ENCODE measurements around the gene LY6G5C.
"Not testable (repeated sequence)": the region's sequence is repeated elsewhere in the genome, so short reads cannot be mapped to it uniquely, and the experiment has no call there.

The LY6G5C gene

GRCh38 chr6:31715022-31715958 lies 34.4 kb upstream of the LY6G5C start, which contains the start of gene LY6G6D:
Gene LY6G6D, plus strand, starts transcription at chr6:31715348. Its CDS starts 8 bp downstream, at chr6:31715356.
- DNase-seq = no peak

- DNase-seq = no peak
Observed at GRCh38 chr6:31713991-31714684, 33.3 kb upstream of the LY6G5C start.

GRCh38 chr6:31713465-31713864 lies 32.6 kb upstream of the LY6G5C start:
- DNase-seq = no peak

GRCh38 chr6:31712296-31712695 lies 31.4 kb upstream of the LY6G5C start:
- DNase-seq = no peak

- no peak for DNase-seq
Observed at GRCh38 chr6:31711233-31711632, 30.4 kb upstream of the LY6G5C start.

GRCh38 chr6:31710523-31711219 lies 29.8 kb upstream of the LY6G5C start:
- DNase-seq = no peak

- not testable (repeated sequence) for DNase-seq
Observed at GRCh38 chr6:31709157-31709556, 28.3 kb upstream of the LY6G5C start.

- DNase-seq = no peak
Observed at GRCh38 chr6:31708224-31708623, 27.4 kb upstream of the LY6G5C start.

- DNase-seq = no peak
Observed at GRCh38 chr6:31707701-31708100, 26.8 kb upstream of the LY6G5C start.

- DNase-seq = no peak
Observed at GRCh38 chr6:31706599-31706998, 25.7 kb upstream of the LY6G5C start, which contains the start of gene LY6G6F. Gene LY6G6F, plus strand, starts transcription at chr6:31706866. Its CDS starts 41 bp downstream, at chr6:31706907.

GRCh38 chr6:31705931-31706330 lies 25.1 kb upstream of the LY6G5C start:
- DNase-seq = no peak

GRCh38 chr6:31702819-31703716 lies 22.2 kb upstream of the LY6G5C start, which contains the start of gene ABHD16A:
Gene ABHD16A, minus strand, starts transcription at chr6:31703324. Its CDS starts 43 bp downstream, at chr6:31703281.
- peak; percentile 73 to 99 (median 96) for DNase-seq

GRCh38 chr6:31702405-31702818 lies 21.5 kb upstream of the LY6G5C start:
- DNase-seq = peak in 1 of 56 donors; percentile 62

GRCh38 chr6:31701666-31702404 lies 21.0 kb upstream of the LY6G5C start:
- no peak for DNase-seq

GRCh38 chr6:31700740-31701401 lies 20.0 kb upstream of the LY6G5C start:
- DNase-seq = no peak

- no peak for DNase-seq
Observed at GRCh38 chr6:31697555-31697954, 16.7 kb upstream of the LY6G5C start.

- DNase-seq = no peak
Observed at GRCh38 chr6:31693535-31693934, 12.7 kb upstream of the LY6G5C start.

- DNase-seq = no peak
Observed at GRCh38 chr6:31692886-31693285, 12.0 kb upstream of the LY6G5C start.

GRCh38 chr6:31692353-31692752 lies 11.5 kb upstream of the LY6G5C start:
- DNase-seq = peak in 1 of 56 donors; percentile 6

All from nucleus accumbens (tissue), 56 donors.